IMR-90 (cell line): ENCODE results near the gene PKD2L1. TPM values are rescaled to one million over a fixed set of nuclear protein-coding genes. Genes with fewer than 3 reads are reported as not detected.

Experiments
- ATAC-seq: fragments of 200-7000 bp; cut with Tn5 transposase; 2 replicates; pipeline ENCODE4 v1.9.1; 2020; ENCODE audit warnings: low read depth, mild to moderate bottlenecking, moderate library complexity
- BruUV-seq: library from RNA; stranded (reverse); fragments of 400-500 nt; replicated peaks from 2 replicates; lab custom pipeline; 2021; lab: Mats Ljungman, UMichigan
- CTCF ChIA-PET: fragments of 300-600 bp; formaldehyde crosslinking; extraction: SDS; loops from one replicate; lab custom pipeline; 2021; ENCODE audit warnings: antibody characterized with exemption; lab: Yijun Ruan, JAX
- POLR2A ChIA-PET: fragments of 300-600 bp; sonication (Branson Sonifier 250); formaldehyde crosslinking; loops from one replicate; lab custom pipeline; 2022; ENCODE audit warnings: antibody characterized with exemption; ENCODE audit not compliant: unreplicated experiment; lab: Charles Lee
- DNase-seq: peaks from one replicate; pipeline ENCODE4 v3.0.0; 2013
- H2AFZ ChIP-seq: replicated peaks from 2 replicates; pipeline ENCODE3; 2013; ENCODE audit warnings: low read length, mild to moderate bottlenecking; ENCODE audit not compliant: poor library complexity
- H2AK5ac ChIP-seq: 2 replicates; pipeline ENCODE4 v1.6.1; 2013; ENCODE audit warnings: low read depth, low read length, inconsistent platforms
- H2AK9ac ChIP-seq: replicated peaks from 2 replicates; pipeline ENCODE3; 2013; ENCODE audit warnings: mild to moderate bottlenecking, low read depth, low read length, moderate library complexity; ENCODE audit not compliant: poor library complexity
- H2BK120ac ChIP-seq: 2 replicates; pipeline ENCODE4 v1.6.1; 2013; ENCODE audit warnings: low read depth, low read length, inconsistent platforms
- H2BK15ac ChIP-seq: 3 replicates; pipeline ENCODE4 v1.6.1; 2013; ENCODE audit warnings: low read depth, low read length, inconsistent platforms
- H2BK20ac ChIP-seq: 2 replicates; pipeline ENCODE4 v1.6.1; 2013; ENCODE audit warnings: low read depth, mild to moderate bottlenecking, inconsistent platforms, low read length, moderate library complexity
- H2BK5ac ChIP-seq: 2 replicates; pipeline ENCODE4 v1.6.1; 2013; ENCODE audit warnings: mild to moderate bottlenecking, low read depth, low read length, inconsistent platforms; ENCODE audit not compliant: poor library complexity, severe bottlenecking
- H3K14ac ChIP-seq: replicated peaks from 2 replicates; pipeline ENCODE4 v1.6.1; 2013; ENCODE audit warnings: low read depth, low read length, inconsistent platforms
- H3K18ac ChIP-seq: 2 replicates; pipeline ENCODE4 v1.6.1; 2013; ENCODE audit warnings: low read depth, low read length, control low read depth
- H3K23ac ChIP-seq: 2 replicates; pipeline ENCODE4 v1.6.1; 2013; ENCODE audit warnings: low read depth, low read length, inconsistent platforms
- H3K27ac ChIP-seq: 2 replicates; pipeline ENCODE4 v1.5.1; 2013; ENCODE audit warnings: mild to moderate bottlenecking, control low read depth, low read length; ENCODE audit not compliant: insufficient read depth
- H3K27me3 ChIP-seq: 2 replicates; pipeline ENCODE4 v1.6.1; 2013; ENCODE audit warnings: low read length; ENCODE audit not compliant: control insufficient read depth, insufficient read depth
- H3K36me3 ChIP-seq: 2 replicates; pipeline ENCODE4 v1.6.1; 2013; ENCODE audit warnings: low read length, mixed read lengths; ENCODE audit not compliant: control insufficient read depth, insufficient read depth
- H3K4ac ChIP-seq: 2 replicates; pipeline ENCODE4 v1.6.1; 2013; ENCODE audit warnings: low read depth, low read length, inconsistent platforms
- H3K4me1 ChIP-seq: 2 replicates; pipeline ENCODE4 v1.6.1; 2013; ENCODE audit warnings: low read length, mixed read lengths; ENCODE audit not compliant: control insufficient read depth, insufficient read depth
- H3K4me2 ChIP-seq: 2 replicates; pipeline ENCODE4 v1.6.1; 2013; ENCODE audit warnings: low read depth, mild to moderate bottlenecking, control low read depth, low read length, moderate library complexity
- H3K4me3 ChIP-seq: 2 replicates; pipeline ENCODE4 v1.5.1; 2013; ENCODE audit warnings: low read depth, mild to moderate bottlenecking, control low read depth, low read length, moderate library complexity; ENCODE audit not compliant: insufficient read depth
- H3K56ac ChIP-seq: 2 replicates; pipeline ENCODE4 v1.6.1; 2013; ENCODE audit warnings: low read length, inconsistent platforms; ENCODE audit not compliant: insufficient read depth; ENCODE audit errors: extremely low read depth
- H3K79me1 ChIP-seq, 2 experiments: 2 replicates each; pipeline ENCODE4 v1.6.1; 2013; ENCODE audit warnings: low read length in 2 of 2, inconsistent platforms in 1 of 2, low read depth in 1 of 2
- H3K9ac ChIP-seq: 2 replicates; pipeline ENCODE4 v1.6.1; 2013; ENCODE audit warnings: low read depth, low read length, control low read depth
- H3K9me1 ChIP-seq: 2 replicates; pipeline ENCODE4 v1.6.1; 2013; ENCODE audit warnings: low read length, inconsistent platforms; ENCODE audit not compliant: insufficient read depth
- H3K9me3 ChIP-seq: 2 replicates; pipeline ENCODE4 v1.6.1; 2013; ENCODE audit warnings: low read length; ENCODE audit not compliant: control insufficient read depth, insufficient read depth
- H4K20me1 ChIP-seq: 2 replicates; pipeline ENCODE4 v1.6.1; 2013; ENCODE audit warnings: low read length, inconsistent platforms; ENCODE audit not compliant: insufficient read depth
- H4K5ac ChIP-seq: 2 replicates; pipeline ENCODE4 v1.6.1; 2013; ENCODE audit warnings: mild to moderate bottlenecking, low read depth, low read length, control low read depth
- H4K8ac ChIP-seq, 2 experiments: 2 replicates each; pipeline ENCODE4 v1.6.1; 2013; ENCODE audit warnings: low read depth in 2 of 2, low read length in 2 of 2, control low read depth in 1 of 2, inconsistent platforms in 1 of 2
- H4K91ac ChIP-seq: 2 replicates; pipeline ENCODE4 v1.6.1; 2013; ENCODE audit warnings: low read depth, low read length, inconsistent platforms; ENCODE audit not compliant: insufficient read depth
- BHLHE40 ChIP-seq: fragments of 150-350 bp; IDR thresholded peaks from 2 replicates; pipeline ENCODE4 v1.6.1; 2016; ENCODE audit warnings: mild to moderate bottlenecking, low read depth, low read length
- CEBPB ChIP-seq: IDR thresholded peaks from 2 replicates; pipeline ENCODE4 v1.6.1; 2012; ENCODE audit warnings: low read depth, low read length, improper control_type of control experiment
- CHD1 ChIP-seq: IDR thresholded peaks from 2 replicates; pipeline ENCODE4 v1.6.1; 2012; ENCODE audit warnings: low read depth, low read length, improper control_type of control experiment
- FOS ChIP-seq: fragments of 150-350 bp; IDR thresholded peaks from 2 replicates; pipeline ENCODE4 v1.6.1; 2016; ENCODE audit warnings: low read depth, low read length
- MAZ ChIP-seq: IDR thresholded peaks from 2 replicates; pipeline ENCODE4 v1.6.1; 2012; ENCODE audit warnings: low read depth, mild to moderate bottlenecking, low read length, improper control_type of control experiment, moderate library complexity, borderline replicate concordance
- POLR2A ChIP-seq: IDR thresholded peaks from 2 replicates; pipeline ENCODE4 v1.6.1; 2012; ENCODE audit warnings: mild to moderate bottlenecking, low read depth, low read length
- RAD21 ChIP-seq: IDR thresholded peaks from 2 replicates; pipeline ENCODE4 v1.6.1; 2012; ENCODE audit warnings: low read length, improper control_type of control experiment
- RCOR1 ChIP-seq: IDR thresholded peaks from 2 replicates; pipeline ENCODE4 v1.6.1; 2012; ENCODE audit warnings: mild to moderate bottlenecking, low read length, improper control_type of control experiment; ENCODE audit not compliant: insufficient replicate concordance
- SMC3 ChIP-seq: fragments of 150-350 bp; IDR thresholded peaks from 2 replicates; pipeline ENCODE4 v1.6.1; 2016; ENCODE audit warnings: low read depth, mild to moderate bottlenecking, antibody characterized with exemption, low read length, moderate library complexity
- WGBS, 2 experiments: methylation state at CpG; one replicate each; pipeline versions ENCODE4 v1.1.5 to v1.1.7; 2013; ENCODE audit warnings: missing lambda C conversion rate in 2 of 2; ENCODE audit not compliant: insufficient read length in 1 of 2; ENCODE audit errors: extremely low coverage in 2 of 2; 5-methylcytosine and 5-hydroxymethylcytosine counted together
- dilution Hi-C: fragments of 300-500 bp; cut with HindIII; formaldehyde crosslinking; loops from one replicate; pipeline ENCODE4 v1.14.3; 2018; ENCODE audit warnings: low sequenced_read_pairs; ENCODE audit not compliant: unreplicated experiment
- in situ Hi-C: fragments of 300-500 bp; cut with MboI; formaldehyde crosslinking; loops from 3 replicates; pipeline ENCODE4 v1.14.3; 2019; ENCODE audit warnings: low sequenced_read_pairs, inconsistent platforms, mixed read lengths
- intact Hi-C: fragments of 100-400 bp; cut with micrococcal nuclease; formaldehyde crosslinking; loops from 2 replicates; pipeline ENCODE4 v1.10.0; 2022
- polyA plus RNA-seq, 3 experiments: library from polyadenylated mRNA; depleted of rRNA; stranded (reverse); fragments of >200 nt; gene quantifications; 2 replicates each; pipeline ENCODE4 v1.2.3, GENCODE V29; 2012; ENCODE audit warnings: low replicate concordance in 1 of 3
- total RNA-seq: library from RNA; depleted of rRNA; stranded (reverse); fragments of >200 nt; gene quantifications from 2 replicates; pipeline ENCODE4 v1.2.3, GENCODE V29; 2012

Gene PKD2L1
- total and polyA plus RNA-seq, 2 of the 4 experiments (the other 2 are of a cell fraction): not detected

- Histone ChIP-seq H2AFZ (no peak overlapping the region), H2BK15ac (no peak overlapping the region), H3K4me3 (no peak overlapping the region), H4K91ac (no peak overlapping the region), H3K4me2 (no peak overlapping the region), H3K27ac (no peak overlapping the region), H3K23ac (no peak overlapping the region), H3K14ac (no peak overlapping the region), H2BK5ac (no peak overlapping the region), H4K20me1 (no peaks in the 10 kb centered on the region; the same call in 1 of the 2 replicates), H4K8ac (no peak overlapping the region), H3K36me3 (no peaks in the 10 kb centered on the region), H3K4ac (no peak overlapping the region), H3K56ac (no peak overlapping the region), H2AK5ac (peak overlapping the region; percentile 10; the same call in 1 of the 2 replicates), H3K9me3 (no peaks in the 10 kb centered on the region), H3K18ac (no peak overlapping the region), H2AK9ac (no peak overlapping the region), H2BK20ac (no peak overlapping the region; the same call in 1 of the 2 replicates), H3K27me3 (peaks cover 7% of the 10 kb centered on the region), H2BK120ac (peak overlapping the region; percentile 6; the same call in 1 of the 2 replicates), H3K9me1 (peaks cover 5% of the 10 kb centered on the region), H4K5ac (no peak overlapping the region), H3K4me1 (peaks cover 14% of the 10 kb centered on the region), H3K9ac (no peak overlapping the region), H3K79me1 (peaks cover 0 to 4% of the 10 kb centered on the region in 2 experiments; a peak in 3 of 4 replicates)
- no peak for DNase-seq
- POLR2A ChIA-PET: no interaction called here
- in situ Hi-C loops: loop anchor here (5.0 to 25.0 kb wide), 3 partner anchors 90 to 545 kb away; no protein-coding TSS in a partner anchor
- intact Hi-C loops: loop anchor here (1.0 kb wide), 2 partner anchors 91 to 176 kb away; no protein-coding TSS in a partner anchor
- no TSS peak for BruUV-seq
- no peak for TF ChIP-seq FOS
- no peak for TF ChIP-seq CHD1
- no peak for TF ChIP-seq RCOR1
- TF ChIP-seq POLR2A: no peak
- no peak for TF ChIP-seq SMC3
- TF ChIP-seq CEBPB: no peak
- no peak for TF ChIP-seq BHLHE40
- TF ChIP-seq MAZ: no peak
- TF ChIP-seq RAD21: no peak
- CTCF ChIA-PET: interaction anchor here (0.6 to 2.3 kb wide), 4 partner anchors 67 to 96 kb away, joined by 5 to 19 read pairs (median 6); no protein-coding TSS in a partner anchor
- WGBS, 2 experiments: 0% methylated on average over 1 of the region's 7 CpGs; no CpG with 5 or more reads in 1 of the 2 experiments
- dilution Hi-C loops: no loop called here
- ATAC-seq: no peak
Measured at GRCh38 chr10:100342627-100342972, 12.6 kb upstream of the PKD2L1 start.
